Mesothelial cell of epicardium (in vitro differentiated cells): Measurements from ENCODE around the gene HRG. TPM values are rescaled to one million over a fixed set of nuclear protein-coding genes. Genes with fewer than 3 reads are reported as not detected.

ENCODE experiments used
- DNase-seq, 2 experiments: peaks; one replicate each; pipeline ENCODE4 v3.0.0; 2021; ENCODE audit warnings: low spot score in 2 of 2; ENCODE audit not compliant: unreplicated experiment in 2 of 2
- H3K27ac Mint-ChIP-seq: 2 replicates; pipeline ENCODE4 v1.8.0; 2021; ENCODE audit warnings: mixed read lengths
- H3K27me3 Mint-ChIP-seq: 2 replicates; pipeline ENCODE4 v1.8.0; 2021; ENCODE audit warnings: low read depth, mixed read lengths
- H3K36me3 Mint-ChIP-seq: 2 replicates; pipeline ENCODE4 v1.8.0; 2021; ENCODE audit warnings: mixed read lengths
- H3K4me1 Mint-ChIP-seq: 2 replicates; pipeline ENCODE4 v1.8.0; 2021; ENCODE audit warnings: mixed read lengths
- H3K4me3 Mint-ChIP-seq: 2 replicates; pipeline ENCODE4 v1.8.0; 2021; ENCODE audit warnings: mild to moderate bottlenecking, moderate library complexity, mixed read lengths
- H3K9me3 Mint-ChIP-seq: 2 replicates; pipeline ENCODE4 v1.8.0; 2021; ENCODE audit warnings: mixed read lengths
- CTCF ChIP-seq: fragments of 200-600 bp; sonication (generic); IDR thresholded peaks from one replicate; pipeline ENCODE4 v1.5.0; 2021; ENCODE audit warnings: antibody characterized with exemption; ENCODE audit not compliant: unreplicated experiment
- total RNA-seq: library from RNA; stranded (reverse); gene quantifications from 3 replicates; pipeline ENCODE4 v1.2.1, GENCODE V29; 2021

HRG gene
- total RNA-seq, 1 donor from 2014 or later: not detected

DNA sequence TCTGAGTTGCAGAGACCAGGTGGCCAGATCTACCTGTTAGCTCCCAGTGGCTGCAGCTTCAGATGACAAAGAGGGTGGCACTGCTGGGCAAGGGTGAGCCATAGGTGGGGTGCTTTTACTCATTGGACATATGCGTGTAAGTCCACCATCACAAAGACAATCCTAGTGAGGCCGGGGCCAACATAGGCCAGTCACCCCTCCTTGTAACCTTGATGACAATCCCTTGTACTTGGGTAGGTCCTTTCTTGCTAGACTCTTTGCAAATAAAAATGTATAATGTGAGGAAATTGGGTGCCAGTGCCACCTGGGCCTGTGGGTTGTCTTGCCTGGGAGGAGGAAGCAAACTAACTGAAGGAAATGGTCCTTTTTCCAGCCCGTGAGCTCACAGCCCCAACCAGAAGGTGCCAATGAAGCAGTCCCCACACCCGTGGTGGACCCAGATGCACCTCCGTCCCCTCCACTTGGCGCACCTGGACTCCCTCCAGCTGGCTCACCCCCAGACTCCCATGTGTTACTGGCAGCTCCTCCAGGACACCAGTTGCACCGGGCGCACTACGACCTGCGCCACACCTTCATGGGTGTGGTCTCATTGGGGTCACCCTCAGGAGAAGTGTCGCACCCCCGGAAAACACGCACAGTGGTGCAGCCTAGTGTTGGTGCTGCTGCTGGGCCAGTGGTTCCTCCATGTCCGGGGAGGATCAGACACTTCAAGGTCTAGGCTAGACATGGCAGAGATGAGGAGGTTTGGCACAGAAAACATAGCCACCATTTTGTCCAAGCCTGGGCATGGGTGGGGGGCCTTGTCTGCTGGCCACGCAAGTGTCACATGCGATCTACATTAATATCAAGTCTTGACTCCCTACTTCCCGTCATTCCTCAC lies 45.4 kb upstream of the HRG start:
- DNase-seq: no peak
- no peaks in the 10 kb centered on the region for H3K36me3 Mint-ChIP-seq
- H3K9me3 Mint-ChIP-seq: no peaks in the 10 kb centered on the region
- peaks cover 43% of the 10 kb centered on the region for H3K27me3 Mint-ChIP-seq
- TF ChIP-seq CTCF: no peak
- peaks cover 6% of the 10 kb centered on the region for H3K4me1 Mint-ChIP-seq
- no peak overlapping the region for H3K27ac Mint-ChIP-seq
- no peak overlapping the region for H3K4me3 Mint-ChIP-seq

DNA sequence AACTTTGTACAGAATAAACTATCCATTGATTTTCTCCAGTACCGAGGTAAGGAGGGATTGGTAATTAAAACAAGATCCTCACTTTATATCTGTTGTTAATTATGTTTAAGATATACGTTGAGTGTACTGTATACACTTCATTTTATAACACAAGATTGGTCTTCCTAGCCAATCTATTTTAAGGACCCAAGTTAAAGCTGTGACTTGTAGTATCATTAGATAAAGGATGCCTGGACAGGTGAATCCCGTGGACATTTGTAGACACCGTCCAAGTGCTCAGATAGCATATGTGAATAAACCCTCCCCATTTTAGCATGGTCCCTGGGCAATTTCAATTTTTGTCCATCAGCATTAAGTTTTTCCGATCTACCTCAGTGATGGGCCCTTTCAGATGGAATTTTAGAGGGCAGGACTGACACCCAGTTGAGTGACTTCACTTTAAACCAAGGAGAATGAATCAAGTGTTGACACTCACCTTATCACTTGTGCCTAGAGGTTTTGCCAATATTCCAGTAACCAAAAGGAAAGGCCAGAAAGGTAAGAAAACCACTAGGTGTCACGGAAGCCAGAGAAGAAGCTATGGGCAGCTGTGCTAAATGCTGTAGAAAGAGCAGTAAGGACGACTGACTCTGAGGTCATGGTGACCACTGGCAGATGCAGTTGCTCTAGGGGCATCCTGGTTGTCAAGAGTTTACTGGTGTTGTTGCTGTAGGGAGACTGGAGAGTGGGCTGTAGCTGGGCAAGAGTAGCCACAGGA lies 43.7 kb upstream of the HRG start:
- TF ChIP-seq CTCF: no peak
- Mint-ChIP-seq H3K27ac (no peak overlapping the region), H3K36me3 (no peaks in the 10 kb centered on the region), H3K4me3 (no peak overlapping the region), H3K4me1 (peaks cover 2% of the 10 kb centered on the region), H3K9me3 (no peaks in the 10 kb centered on the region), H3K27me3 (peaks cover 38% of the 10 kb centered on the region)
- DNase-seq: no peak

DNA sequence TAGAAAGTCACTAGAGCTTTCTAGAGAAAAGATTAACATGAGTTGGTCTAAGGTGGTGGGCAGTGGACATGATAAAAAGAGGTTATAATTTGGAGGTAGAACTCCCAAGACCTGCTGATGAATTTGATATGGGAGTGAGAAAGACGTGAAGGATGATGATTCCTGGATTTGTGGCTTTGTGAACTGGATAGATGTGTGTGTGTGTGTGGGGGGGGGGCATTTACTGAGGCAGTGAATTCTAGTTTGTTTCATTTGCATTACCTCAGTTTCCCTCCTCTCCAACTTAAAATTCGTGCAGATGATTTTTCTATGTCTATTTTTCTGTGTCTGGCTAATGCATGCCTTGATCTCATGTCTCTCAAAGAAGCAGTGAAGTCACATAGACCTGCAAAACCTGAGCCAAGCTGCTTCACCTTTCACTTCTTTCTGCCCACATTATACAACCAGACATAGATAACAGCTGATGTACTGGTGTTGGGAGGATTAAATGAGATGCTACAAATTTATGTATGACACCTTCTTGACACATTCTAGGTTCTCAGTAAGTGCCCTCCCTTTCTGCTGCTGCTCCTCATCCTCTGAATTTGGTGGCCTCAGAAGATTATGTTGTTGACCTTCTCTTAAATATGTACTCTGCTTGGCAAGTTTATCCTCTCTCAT lies 43.0 kb upstream of the HRG start:
- Mint-ChIP-seq H3K27ac (no peak overlapping the region), H3K27me3 (peaks cover 31% of the 10 kb centered on the region), H3K4me1 (no peaks in the 10 kb centered on the region), H3K36me3 (no peaks in the 10 kb centered on the region), H3K9me3 (no peaks in the 10 kb centered on the region), H3K4me3 (no peak overlapping the region)
- no peak for DNase-seq
- TF ChIP-seq CTCF: no peak

- H3K4me3 Mint-ChIP-seq: no peak overlapping the region
- peaks cover 27% of the 10 kb centered on the region for H3K27me3 Mint-ChIP-seq
- no peak for TF ChIP-seq CTCF
- H3K4me1 Mint-ChIP-seq: no peaks in the 10 kb centered on the region
- no peaks in the 10 kb centered on the region for H3K9me3 Mint-ChIP-seq
- no peak for DNase-seq
- H3K36me3 Mint-ChIP-seq: no peaks in the 10 kb centered on the region
- no peak overlapping the region for H3K27ac Mint-ChIP-seq
Observed at GRCh38 chr3:186624598-186624997, 41.2 kb upstream of the HRG start.

GRCh38 chr3:186625600-186626042 lies 40.2 kb upstream of the HRG start:
- Mint-ChIP-seq H3K4me3 (no peak overlapping the region), H3K9me3 (no peaks in the 10 kb centered on the region), H3K36me3 (no peaks in the 10 kb centered on the region), H3K4me1 (no peaks in the 10 kb centered on the region), H3K27me3 (peaks cover 31% of the 10 kb centered on the region), H3K27ac (no peak overlapping the region)
- DNase-seq: no peak
- no peak for TF ChIP-seq CTCF
